DOHH2 (cell line): ENCODE data around the gene PANK2.
"Not testable (repeated sequence)": the region's sequence is repeated elsewhere in the genome, so short reads cannot be mapped to it uniquely, and the experiment has no call there.

Experiments
- H3F3A ChIP-seq: fragments of 200-600 bp; sonication (generic), shearing (Covaris generic); 2 replicates; pipeline ENCODE4 v1.6.0; 2016; ENCODE audit warnings: antibody characterized with exemption, mild to moderate bottlenecking; ENCODE audit not compliant: control insufficient read depth, insufficient read depth
- H3K27ac ChIP-seq: fragments of 200-600 bp; sonication (generic); 2 replicates; pipeline ENCODE4 v1.5.1; 2014; ENCODE audit warnings: low read depth, mild to moderate bottlenecking, low read length, moderate library complexity
- H3K27me3 ChIP-seq: fragments of 200-600 bp; sonication (generic); 2 replicates; pipeline ENCODE4 v1.6.1; 2014; ENCODE audit warnings: mild to moderate bottlenecking, low read length, mixed read lengths; ENCODE audit not compliant: control insufficient read depth
- H3K36me3 ChIP-seq: fragments of 200-600 bp; sonication (generic); 2 replicates; pipeline ENCODE4 v1.6.1; 2014; ENCODE audit warnings: mild to moderate bottlenecking, low read length, moderate library complexity, mixed read lengths; ENCODE audit not compliant: control insufficient read depth
- H3K4me1 ChIP-seq: fragments of 200-600 bp; sonication (generic); 2 replicates; pipeline ENCODE4 v1.6.1; 2014; ENCODE audit warnings: mild to moderate bottlenecking, low read length, mixed read lengths; ENCODE audit not compliant: control insufficient read depth
- H3K4me2 ChIP-seq: fragments of 200-600 bp; sonication (generic); 2 replicates; pipeline ENCODE4 v1.6.0; 2014; ENCODE audit warnings: mild to moderate bottlenecking, low read length, moderate library complexity
- H3K4me3 ChIP-seq: fragments of 200-600 bp; sonication (generic); 2 replicates; pipeline ENCODE4 v1.5.1; 2014; ENCODE audit warnings: mild to moderate bottlenecking, low read length, mixed read lengths
- H3K79me2 ChIP-seq: fragments of 200-600 bp; sonication (generic); 2 replicates; pipeline ENCODE4 v1.6.1; 2014; ENCODE audit warnings: mild to moderate bottlenecking, low read length, mixed read lengths; ENCODE audit not compliant: control insufficient read depth
- H3K9me2 ChIP-seq: fragments of 200-600 bp; sonication (generic); replicated peaks from 2 replicates; pipeline ENCODE4 v1.6.1; 2014; ENCODE audit warnings: mild to moderate bottlenecking, low read length, mixed read lengths; ENCODE audit not compliant: control insufficient read depth
- H3K9me3 ChIP-seq: fragments of 200-600 bp; sonication (generic); 2 replicates; pipeline ENCODE4 v1.6.1; 2014; ENCODE audit warnings: antibody characterized with exemption, low read length, mixed read lengths; ENCODE audit not compliant: control insufficient read depth, insufficient read depth
- H4K20me1 ChIP-seq: fragments of 200-600 bp; sonication (generic); 2 replicates; pipeline ENCODE4 v1.6.0; 2014; ENCODE audit warnings: low read depth, mild to moderate bottlenecking, antibody characterized with exemption, low read length, moderate library complexity; ENCODE audit not compliant: control insufficient read depth, insufficient read depth
- EZH2phosphoT487 ChIP-seq: fragments of 200-600 bp; sonication (generic); IDR thresholded peaks from 2 replicates; pipeline ENCODE4 v1.6.1; 2017; ENCODE audit warnings: borderline replicate concordance, mild to moderate bottlenecking, antibody characterized with exemption, low read length, moderate library complexity, mixed read lengths
- TF ChIP-seq, protein P1 (sequence below): fragments of 200-600 bp; sonication (generic); IDR thresholded peaks from one replicate; pipeline ENCODE4 v1.5.1; 2014; ENCODE audit warnings: antibody characterized with exemption, mild to moderate bottlenecking, low read depth, low read length; ENCODE audit not compliant: poor library complexity, severe bottlenecking

Gene PANK2

GRCh38 chr20:3970016-3970415, 80.8 kb downstream of the PANK2 start:
- Histone ChIP-seq H4K20me1 (no peaks in the 10 kb centered on the region), H3K36me3 (no peaks in the 10 kb centered on the region), H3K27ac (no peak overlapping the region), H3K4me3 (no peak overlapping the region), H3K9me3 (no peaks in the 10 kb centered on the region), H3K4me2 (no peak overlapping the region), H3K79me2 (no peaks in the 10 kb centered on the region), H3K4me1 (no peaks in the 10 kb centered on the region), H3K27me3 (no peaks in the 10 kb centered on the region), H3K9me2 (no peaks in the 10 kb centered on the region), H3F3A (no peaks in the 10 kb centered on the region)
- TF ChIP-seq, protein P1, sequence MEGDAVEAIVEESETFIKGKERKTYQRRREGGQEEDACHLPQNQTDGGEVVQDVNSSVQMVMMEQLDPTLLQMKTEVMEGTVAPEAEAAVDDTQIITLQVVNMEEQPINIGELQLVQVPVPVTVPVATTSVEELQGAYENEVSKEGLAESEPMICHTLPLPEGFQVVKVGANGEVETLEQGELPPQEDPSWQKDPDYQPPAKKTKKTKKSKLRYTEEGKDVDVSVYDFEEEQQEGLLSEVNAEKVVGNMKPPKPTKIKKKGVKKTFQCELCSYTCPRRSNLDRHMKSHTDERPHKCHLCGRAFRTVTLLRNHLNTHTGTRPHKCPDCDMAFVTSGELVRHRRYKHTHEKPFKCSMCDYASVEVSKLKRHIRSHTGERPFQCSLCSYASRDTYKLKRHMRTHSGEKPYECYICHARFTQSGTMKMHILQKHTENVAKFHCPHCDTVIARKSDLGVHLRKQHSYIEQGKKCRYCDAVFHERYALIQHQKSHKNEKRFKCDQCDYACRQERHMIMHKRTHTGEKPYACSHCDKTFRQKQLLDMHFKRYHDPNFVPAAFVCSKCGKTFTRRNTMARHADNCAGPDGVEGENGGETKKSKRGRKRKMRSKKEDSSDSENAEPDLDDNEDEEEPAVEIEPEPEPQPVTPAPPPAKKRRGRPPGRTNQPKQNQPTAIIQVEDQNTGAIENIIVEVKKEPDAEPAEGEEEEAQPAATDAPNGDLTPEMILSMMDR, result no peak
- no peak for TF ChIP-seq EZH2phosphoT487

- Histone ChIP-seq H4K20me1 (no peaks in the 10 kb centered on the region), H3K36me3 (no peaks in the 10 kb centered on the region), H3F3A (no peaks in the 10 kb centered on the region), H3K79me2 (no peaks in the 10 kb centered on the region), H3K9me2 (no peaks in the 10 kb centered on the region), H3K27ac (no peak overlapping the region), H3K4me2 (no peak overlapping the region), H3K4me1 (no peaks in the 10 kb centered on the region), H3K9me3 (no peaks in the 10 kb centered on the region), H3K27me3 (no peaks in the 10 kb centered on the region), H3K4me3 (no peak overlapping the region)
- TF ChIP-seq, protein P1, result no peak
- no peak for TF ChIP-seq EZH2phosphoT487
Measured at GRCh38 chr20:3971145-3971544, 82.0 kb downstream of the PANK2 start.

DNA sequence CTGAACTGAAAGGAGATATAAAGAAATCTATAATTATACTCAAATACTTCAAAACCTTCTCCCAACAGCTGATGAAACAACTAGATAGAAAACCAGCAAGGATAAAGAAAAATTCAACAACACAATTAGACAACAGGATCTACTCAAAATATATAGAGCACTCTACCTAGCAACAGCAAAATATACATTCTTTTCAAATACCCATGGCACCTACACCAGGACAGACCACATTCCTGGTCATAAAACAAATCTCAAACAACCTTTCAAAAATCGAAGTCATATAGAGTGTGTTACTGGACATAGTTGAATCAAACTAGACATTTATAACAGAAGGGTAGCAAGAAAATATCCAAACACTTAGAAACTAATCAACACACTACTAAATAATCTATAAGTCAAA, 83.0 kb downstream of the PANK2 start:
- H4K20me1 ChIP-seq, result no peaks in the 10 kb centered on the region
- no peak overlapping the region for H3K27ac ChIP-seq
- no peak overlapping the region for H3K4me3 ChIP-seq
- no peaks in the 10 kb centered on the region for H3F3A ChIP-seq
- no peaks in the 10 kb centered on the region for H3K36me3 ChIP-seq
- TF ChIP-seq, protein P1, result no peak
- no peak for TF ChIP-seq EZH2phosphoT487
- H3K9me3 ChIP-seq, result no peaks in the 10 kb centered on the region
- no peaks in the 10 kb centered on the region for H3K4me1 ChIP-seq
- no peak overlapping the region for H3K4me2 ChIP-seq
- no peaks in the 10 kb centered on the region for H3K9me2 ChIP-seq
- no peaks in the 10 kb centered on the region for H3K27me3 ChIP-seq
- H3K79me2 ChIP-seq, result no peaks in the 10 kb centered on the region

GRCh38 chr20:3972631-3973030, 83.4 kb downstream of the PANK2 start:
- H3K36me3 ChIP-seq, H3K4me2 ChIP-seq, H3K79me2 ChIP-seq: not testable (repeated sequence)

More at GRCh38 chr20:3972631-3973030, 83.4 kb downstream of the PANK2 start:
- H3F3A ChIP-seq, H4K20me1 ChIP-seq, H3K9me3 ChIP-seq, H3K27me3 ChIP-seq, H3K4me3 ChIP-seq, H3K9me2 ChIP-seq, H3K4me1 ChIP-seq, H3K27ac ChIP-seq: not testable (repeated sequence)
